ENCODE measurements around the gene NSUN6. TPM values are rescaled to one million over a fixed set of nuclear protein-coding genes. Genes with fewer than 3 reads are reported as not detected.

NSUN6 gene
- total and polyA plus RNA-seq, 7 donors, result 3.0 to 7.0 (median 4.0) TPM

- DNase-seq, result no peak
- ATAC-seq, result no peak
- intact Hi-C loops (cut with DNase I), result no loop called here
- Histone ChIP-seq H3K27me3 (ENCODE audit: insufficient read depth in 3 of 3, low read length in 2 of 3) (no peaks in the 10 kb centered on the region), H3K4me3 (no peak overlapping the region), H3K4me1 (no peaks in the 10 kb centered on the region), H3K9me3 (no peaks in the 10 kb centered on the region), H3K36me3 (ENCODE audit: insufficient read depth in 1 of 2, low read depth in 1 of 2) (peaks cover 3 to 23% of the 10 kb centered on the region in 2 donors), H3K27ac (no peak overlapping the region)
- TF ChIP-seq, protein P1, sequence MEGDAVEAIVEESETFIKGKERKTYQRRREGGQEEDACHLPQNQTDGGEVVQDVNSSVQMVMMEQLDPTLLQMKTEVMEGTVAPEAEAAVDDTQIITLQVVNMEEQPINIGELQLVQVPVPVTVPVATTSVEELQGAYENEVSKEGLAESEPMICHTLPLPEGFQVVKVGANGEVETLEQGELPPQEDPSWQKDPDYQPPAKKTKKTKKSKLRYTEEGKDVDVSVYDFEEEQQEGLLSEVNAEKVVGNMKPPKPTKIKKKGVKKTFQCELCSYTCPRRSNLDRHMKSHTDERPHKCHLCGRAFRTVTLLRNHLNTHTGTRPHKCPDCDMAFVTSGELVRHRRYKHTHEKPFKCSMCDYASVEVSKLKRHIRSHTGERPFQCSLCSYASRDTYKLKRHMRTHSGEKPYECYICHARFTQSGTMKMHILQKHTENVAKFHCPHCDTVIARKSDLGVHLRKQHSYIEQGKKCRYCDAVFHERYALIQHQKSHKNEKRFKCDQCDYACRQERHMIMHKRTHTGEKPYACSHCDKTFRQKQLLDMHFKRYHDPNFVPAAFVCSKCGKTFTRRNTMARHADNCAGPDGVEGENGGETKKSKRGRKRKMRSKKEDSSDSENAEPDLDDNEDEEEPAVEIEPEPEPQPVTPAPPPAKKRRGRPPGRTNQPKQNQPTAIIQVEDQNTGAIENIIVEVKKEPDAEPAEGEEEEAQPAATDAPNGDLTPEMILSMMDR (IDR thresholded peaks at IDR 0.05), result no peak
- WGBS, 3 donors, result 92 to 96% (median 94%) methylated on average over 15 of the region's 15 CpGs
These were observed 73.3 kb downstream of the NSUN6 start for GRCh38 chr10:18577823-18578685.

GRCh38 chr10:18576586-18576985 lies 74.8 kb downstream of the NSUN6 start:
- ATAC-seq, result no peak
- Histone ChIP-seq H3K4me3 (no peak overlapping the region), H3K27ac (no peak overlapping the region), H3K27me3 (ENCODE audit: insufficient read depth in 3 of 3, low read length in 2 of 3) (no peaks in the 10 kb centered on the region), H3K36me3 (ENCODE audit: insufficient read depth in 1 of 2, low read depth in 1 of 2) (peaks cover 3 to 20% of the 10 kb centered on the region in 2 donors), H3K4me1 (no peaks in the 10 kb centered on the region), H3K9me3 (no peaks in the 10 kb centered on the region)
- intact Hi-C loops (cut with DNase I), result no loop called here
- no peak for DNase-seq
- 95 to 99% (median 98%) methylated on average over 6 of the region's 6 CpGs for WGBS, 3 donors
- TF ChIP-seq, protein P1 (IDR thresholded peaks at IDR 0.05), result no peak

DNA sequence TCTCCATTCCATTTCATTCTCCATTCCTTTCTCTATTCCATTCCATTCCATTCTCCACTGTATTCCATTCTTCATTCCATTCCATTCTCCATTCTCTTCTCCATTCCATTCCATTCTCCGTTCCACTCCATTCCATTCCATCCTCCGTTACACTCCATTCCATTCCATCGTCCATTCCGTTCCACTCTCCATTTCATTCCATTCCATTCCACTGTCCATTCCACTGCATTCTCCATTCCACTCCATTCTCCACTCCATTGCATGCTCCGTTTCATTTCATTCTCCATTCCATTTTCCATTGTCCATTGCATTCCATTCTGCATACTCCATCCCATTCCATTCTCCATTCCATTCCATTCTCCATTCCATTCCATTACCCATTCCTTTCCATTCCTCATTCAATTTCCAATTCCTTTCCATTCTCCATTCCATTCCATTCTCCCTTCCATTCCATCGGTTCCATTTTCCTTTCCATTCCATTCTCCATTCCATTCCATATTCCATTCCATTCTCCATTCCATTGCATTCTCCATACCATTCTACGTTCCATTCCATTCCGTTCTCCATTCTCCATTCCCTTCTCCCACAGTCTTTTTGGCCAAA lies 78.3 kb downstream of the NSUN6 start:
- H3K4me1 ChIP-seq, result no peaks in the 10 kb centered on the region
- no peaks in the 10 kb centered on the region for H3K36me3 ChIP-seq (ENCODE audit: insufficient read depth in 1 of 2, low read depth in 1 of 2)
- DNase-seq (no peak), ATAC-seq (no peak)
- no peaks in the 10 kb centered on the region for H3K27me3 ChIP-seq (ENCODE audit: insufficient read depth in 3 of 3, low read length in 2 of 3)
- intact Hi-C loops (cut with DNase I), result no loop called here
- H3K27ac ChIP-seq, result no peak overlapping the region
- no peak overlapping the region for H3K4me3 ChIP-seq
- peaks cover 2% of the 10 kb centered on the region for H3K9me3 ChIP-seq
- TF ChIP-seq, protein P1 (IDR thresholded peaks at IDR 0.05), result no peak
- 85 to 93% (median 92%) methylated on average over 8 of the region's 8 CpGs for WGBS, 3 donors

- ATAC-seq (no peak), DNase-seq (no peak)
- intact Hi-C loops (cut with DNase I), result no loop called here
- Histone ChIP-seq H3K36me3 (ENCODE audit: insufficient read depth in 1 of 2, low read depth in 1 of 2) (no peaks in the 10 kb centered on the region), H3K27me3 (ENCODE audit: insufficient read depth in 3 of 3, low read length in 2 of 3) (no peaks in the 10 kb centered on the region), H3K4me3 (no peak overlapping the region), H3K4me1 (no peaks in the 10 kb centered on the region), H3K9me3 (peaks cover 4% of the 10 kb centered on the region), H3K27ac (no peak overlapping the region)
- TF ChIP-seq, protein P1 (IDR thresholded peaks at IDR 0.05), result no peak
- 98 to 100% (median 99%) methylated on average over 1 of the region's 1 CpG for WGBS, 3 donors
These were observed 79.6 kb downstream of the NSUN6 start for GRCh38 chr10:18571780-18572179.
